Measurements from ENCODE around the gene RAB19.
"Not testable (repeated sequence)": the region's sequence is repeated elsewhere in the genome, so short reads cannot be mapped to it uniquely, and the experiment has no call there.

The RAB19 gene

GRCh38 chr7:140400381-140400780 is 3.5 kb upstream of the RAB19 start:
- TF ChIP-seq, protein P1, sequence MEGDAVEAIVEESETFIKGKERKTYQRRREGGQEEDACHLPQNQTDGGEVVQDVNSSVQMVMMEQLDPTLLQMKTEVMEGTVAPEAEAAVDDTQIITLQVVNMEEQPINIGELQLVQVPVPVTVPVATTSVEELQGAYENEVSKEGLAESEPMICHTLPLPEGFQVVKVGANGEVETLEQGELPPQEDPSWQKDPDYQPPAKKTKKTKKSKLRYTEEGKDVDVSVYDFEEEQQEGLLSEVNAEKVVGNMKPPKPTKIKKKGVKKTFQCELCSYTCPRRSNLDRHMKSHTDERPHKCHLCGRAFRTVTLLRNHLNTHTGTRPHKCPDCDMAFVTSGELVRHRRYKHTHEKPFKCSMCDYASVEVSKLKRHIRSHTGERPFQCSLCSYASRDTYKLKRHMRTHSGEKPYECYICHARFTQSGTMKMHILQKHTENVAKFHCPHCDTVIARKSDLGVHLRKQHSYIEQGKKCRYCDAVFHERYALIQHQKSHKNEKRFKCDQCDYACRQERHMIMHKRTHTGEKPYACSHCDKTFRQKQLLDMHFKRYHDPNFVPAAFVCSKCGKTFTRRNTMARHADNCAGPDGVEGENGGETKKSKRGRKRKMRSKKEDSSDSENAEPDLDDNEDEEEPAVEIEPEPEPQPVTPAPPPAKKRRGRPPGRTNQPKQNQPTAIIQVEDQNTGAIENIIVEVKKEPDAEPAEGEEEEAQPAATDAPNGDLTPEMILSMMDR (conservative IDR thresholded peaks at IDR 0.05; ENCODE audit: control insufficient read depth, insufficient read depth, low read depth, low read length) = no peak
- no peak for DNase-seq (ENCODE audit: low read depth)
- H3K4me3 ChIP-seq (ENCODE audit: control insufficient read depth, low read depth, low read length) = no peak overlapping the region

DNA sequence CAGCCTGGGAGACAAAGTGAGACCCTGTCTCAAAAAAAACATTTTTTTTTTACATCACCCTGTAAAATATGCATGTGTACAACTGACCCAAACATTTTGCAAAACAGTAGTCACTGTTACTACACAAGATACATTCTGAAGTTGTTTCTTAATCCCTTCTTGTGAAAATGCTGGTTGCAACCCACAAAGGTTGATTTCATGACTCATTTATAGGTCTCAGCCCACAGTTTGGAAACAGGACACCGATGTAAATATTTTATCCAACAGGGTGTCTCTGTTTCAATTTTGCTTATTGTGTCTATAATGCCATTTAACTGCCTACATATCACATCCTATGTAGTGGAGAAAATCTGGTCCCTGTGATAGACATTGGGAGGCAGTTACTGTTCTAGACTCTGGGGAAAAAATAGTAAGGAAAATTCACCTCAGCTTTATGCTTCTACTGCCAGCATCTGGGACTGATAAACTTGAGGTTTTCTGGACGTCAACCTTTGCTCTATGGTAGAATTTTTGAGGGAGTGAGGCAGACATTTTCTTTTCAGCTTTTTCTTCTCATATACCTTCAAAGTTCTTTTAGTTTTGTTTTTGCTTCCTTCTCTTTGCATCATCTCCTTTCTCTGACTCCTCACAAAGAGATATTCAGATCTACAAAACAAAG is 1.6 kb upstream of the RAB19 start:
- peak; percentile 80 for DNase-seq (ENCODE audit: low read depth)

DNA sequence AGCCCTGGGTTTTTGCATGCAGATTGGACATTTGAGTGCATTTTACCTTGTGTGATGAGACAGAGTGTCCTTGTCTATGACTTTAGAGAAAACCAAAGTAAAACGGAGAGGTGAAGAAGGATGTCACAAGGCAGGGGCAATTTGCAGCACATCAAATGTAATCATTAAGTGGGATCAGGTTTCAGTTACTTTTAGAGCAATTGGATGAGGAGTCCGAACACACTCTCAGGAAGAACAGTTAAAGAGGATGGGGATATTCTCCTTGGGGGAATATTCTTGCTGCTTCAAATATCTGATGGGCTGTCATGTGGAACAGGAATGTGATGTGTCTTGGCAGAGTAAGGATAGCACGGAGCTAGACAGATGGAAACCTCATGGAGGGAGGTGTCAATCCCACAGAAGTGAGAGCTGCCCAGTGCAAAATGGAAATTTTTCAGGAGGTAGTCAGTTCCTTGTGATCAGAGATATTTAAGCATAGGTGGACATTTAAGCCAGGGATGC is 757 bp downstream of the RAB19 start:
- no peak overlapping the region for H3K4me3 ChIP-seq (ENCODE audit: control insufficient read depth, low read depth, low read length)
- TF ChIP-seq, protein P1 (conservative IDR thresholded peaks at IDR 0.05; ENCODE audit: control insufficient read depth, insufficient read depth, low read depth, low read length) = no peak
- DNase-seq (ENCODE audit: low read depth) = no peak

More for the DNA sequence above, 1.6 kb upstream of the RAB19 start:
- no peak overlapping the region for H3K4me3 ChIP-seq (ENCODE audit: control insufficient read depth, low read depth, low read length)
- TF ChIP-seq, protein P1 (conservative IDR thresholded peaks at IDR 0.05; ENCODE audit: control insufficient read depth, insufficient read depth, low read depth, low read length) = no peak

- no peak for DNase-seq (ENCODE audit: low read depth)
- no peak overlapping the region for H3K4me3 ChIP-seq (ENCODE audit: control insufficient read depth, low read depth, low read length)
- TF ChIP-seq, protein P1 (conservative IDR thresholded peaks at IDR 0.05; ENCODE audit: control insufficient read depth, insufficient read depth, low read depth, low read length) = no peak
Observed at GRCh38 chr7:140415361-140415760, 11.5 kb downstream of the RAB19 start.

GRCh38 chr7:140415816-140416215 is 12.0 kb downstream of the RAB19 start:
- not testable (repeated sequence) for DNase-seq (ENCODE audit: low read depth); H3K4me3 ChIP-seq (ENCODE audit: control insufficient read depth, low read depth, low read length)

DNA sequence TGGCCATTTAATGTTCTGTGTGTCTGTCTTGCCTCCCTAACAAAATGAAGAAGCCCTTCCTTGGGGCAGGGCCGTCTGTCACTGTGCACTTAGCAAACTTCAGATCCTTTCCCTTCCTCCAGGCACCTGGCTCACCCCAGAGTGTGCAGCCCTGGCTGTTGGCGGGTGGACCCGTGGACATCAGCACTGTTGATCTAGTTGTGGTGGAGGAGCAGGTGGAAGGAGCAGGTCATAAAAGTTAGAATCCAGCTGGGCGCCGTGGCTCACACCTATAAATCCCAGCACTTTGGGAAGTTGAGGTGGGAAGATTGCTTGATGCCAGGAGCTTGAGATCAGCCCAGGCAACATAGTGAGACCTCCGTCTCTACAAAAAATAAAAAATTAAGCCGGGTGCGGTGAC is 12.7 kb downstream of the RAB19 start:
- TF ChIP-seq, protein P1 (conservative IDR thresholded peaks at IDR 0.05; ENCODE audit: control insufficient read depth, insufficient read depth, low read depth, low read length) = no peak
- DNase-seq (ENCODE audit: low read depth) = no peak
- H3K4me3 ChIP-seq (ENCODE audit: control insufficient read depth, low read depth, low read length) = no peak overlapping the region

- H3K4me3 ChIP-seq (ENCODE audit: control insufficient read depth, low read depth, low read length) = no peak overlapping the region
- DNase-seq (ENCODE audit: low read depth) = no peak
- TF ChIP-seq, protein P1 (conservative IDR thresholded peaks at IDR 0.05; ENCODE audit: control insufficient read depth, insufficient read depth, low read depth, low read length) = no peak
Observed at GRCh38 chr7:140417456-140418155, 13.7 kb downstream of the RAB19 start.

- H3K4me3 ChIP-seq (ENCODE audit: control insufficient read depth, low read depth, low read length); DNase-seq (ENCODE audit: low read depth): not testable (repeated sequence)
Observed at GRCh38 chr7:140418156-140418472, 14.3 kb downstream of the RAB19 start.

Measured in fibroblast of mammary gland (primary cell).